ENCODE data around the gene SLC6A8.

SLC6A8 gene

DNA sequence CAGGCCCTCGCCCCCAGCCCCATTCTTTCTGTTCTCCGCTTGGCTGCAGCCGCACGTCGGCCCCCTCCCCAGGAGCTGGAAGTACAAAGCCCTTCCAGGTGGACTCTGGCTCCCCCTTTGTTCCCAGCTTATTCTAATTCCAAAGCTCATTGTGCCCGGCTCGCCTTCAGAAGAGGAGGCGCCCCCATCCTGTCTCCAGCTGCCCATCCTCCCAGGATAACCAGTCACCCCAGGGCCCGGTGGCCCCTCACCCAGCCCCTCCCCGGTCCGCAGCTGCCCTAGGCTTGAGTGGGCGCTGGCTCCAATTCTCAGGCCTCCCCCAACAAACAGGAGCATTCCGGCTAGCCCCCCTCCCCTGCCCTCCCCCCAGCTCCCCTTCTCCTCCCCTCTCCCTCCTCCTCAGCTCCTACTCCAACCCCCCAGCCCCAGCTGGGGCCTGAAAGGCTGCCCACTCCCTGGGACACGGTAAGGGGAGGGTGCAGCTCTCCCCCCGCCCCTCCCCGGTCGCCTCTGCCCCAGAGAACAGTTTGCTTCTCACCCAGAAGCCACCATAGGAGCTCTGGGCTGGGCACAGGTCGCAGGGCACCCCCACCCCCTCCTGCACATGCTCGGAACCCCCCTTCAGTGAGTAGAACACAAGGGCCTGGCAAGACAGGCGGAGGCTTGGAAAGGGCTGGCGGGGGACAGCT is 3.1 kb upstream of the SLC6A8 start:
- DNase-seq (ENCODE audit: extremely low spot score), result no peak
- TF ChIP-seq CTBP1 (IDR thresholded peaks at IDR 0.05; ENCODE audit: borderline replicate concordance) (no peak), FOXK2 (IDR thresholded peaks at IDR 0.05) (no peak), BHLHE40 (IDR thresholded peaks at IDR 0.05; ENCODE audit: borderline replicate concordance) (no peak), ARNT (IDR thresholded peaks at IDR 0.05) (no peak), SUZ12 (IDR thresholded peaks at IDR 0.05) (no peak), L3MBTL2 (conservative IDR thresholded peaks at IDR 0.05) (no peak), HDGF (IDR thresholded peaks at IDR 0.05; ENCODE audit: borderline replicate concordance) (no peak), SP1 (IDR thresholded peaks at IDR 0.05) (no peak), ZNF384 (IDR thresholded peaks at IDR 0.05) (no peak)
- TF ChIP-seq, protein P1, sequence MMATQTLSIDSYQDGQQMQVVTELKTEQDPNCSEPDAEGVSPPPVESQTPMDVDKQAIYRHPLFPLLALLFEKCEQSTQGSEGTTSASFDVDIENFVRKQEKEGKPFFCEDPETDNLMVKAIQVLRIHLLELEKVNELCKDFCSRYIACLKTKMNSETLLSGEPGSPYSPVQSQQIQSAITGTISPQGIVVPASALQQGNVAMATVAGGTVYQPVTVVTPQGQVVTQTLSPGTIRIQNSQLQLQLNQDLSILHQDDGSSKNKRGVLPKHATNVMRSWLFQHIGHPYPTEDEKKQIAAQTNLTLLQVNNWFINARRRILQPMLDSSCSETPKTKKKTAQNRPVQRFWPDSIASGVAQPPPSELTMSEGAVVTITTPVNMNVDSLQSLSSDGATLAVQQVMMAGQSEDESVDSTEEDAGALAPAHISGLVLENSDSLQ (IDR thresholded peaks at IDR 0.05), result no peak
- CTCF ChIA-PET, result interaction anchor here (0.7 to 2.4 kb wide), 4 partner anchors 16 to 454 kb away, joined by 3 to 13 read pairs (median 8); no protein-coding TSS in a partner anchor
- POLR2A ChIA-PET, result no interaction called here

DNA sequence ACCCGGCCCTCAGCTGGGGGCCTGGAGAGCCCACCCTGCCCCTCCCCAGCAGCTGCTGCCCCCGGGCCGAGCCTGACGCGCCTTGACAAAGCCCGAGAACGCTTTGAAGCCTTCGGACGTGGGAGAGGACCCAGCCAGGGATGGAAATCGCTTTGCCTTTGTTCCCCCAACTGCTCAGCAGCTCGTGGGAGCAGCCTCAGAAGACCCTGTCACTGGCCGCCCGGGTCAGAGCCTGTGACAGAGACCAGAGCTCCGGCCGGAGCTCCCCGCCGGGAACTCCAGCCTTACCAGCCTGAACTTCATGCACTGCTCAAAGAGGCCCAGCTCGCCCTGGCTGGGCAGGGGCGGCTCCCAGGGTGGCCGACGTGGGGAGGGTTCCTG is 2.6 kb upstream of the SLC6A8 start:
- CTCF ChIA-PET, result interaction anchor here (2.3 to 2.4 kb wide), 2 partner anchors 16 to 23 kb away, joined by 11 to 13 read pairs; no protein-coding TSS in a partner anchor
- POLR2A ChIA-PET, result no interaction called here
- TF ChIP-seq ARNT (IDR thresholded peaks at IDR 0.05) (no peak), SP1 (IDR thresholded peaks at IDR 0.05) (no peak), FOXA1 (IDR thresholded peaks at IDR 0.05) (no peak), SUZ12 (IDR thresholded peaks at IDR 0.05) (no peak), HDGF (IDR thresholded peaks at IDR 0.05; ENCODE audit: borderline replicate concordance) (no peak), ZNF384 (IDR thresholded peaks at IDR 0.05) (no peak), FOXM1 (IDR thresholded peaks at IDR 0.05; ENCODE audit: borderline replicate concordance) (no peak), LEF1 (IDR thresholded peaks at IDR 0.05; ENCODE audit: borderline replicate concordance) (no peak), FOXK2 (IDR thresholded peaks at IDR 0.05) (no peak), BHLHE40 (IDR thresholded peaks at IDR 0.05; ENCODE audit: borderline replicate concordance) (no peak), CTBP1 (IDR thresholded peaks at IDR 0.05; ENCODE audit: borderline replicate concordance) (no peak), TARDBP (IDR thresholded peaks at IDR 0.05) (no peak)
- TF ChIP-seq, protein P1 (IDR thresholded peaks at IDR 0.05), result no peak
- no peak for DNase-seq (ENCODE audit: extremely low spot score)

DNA sequence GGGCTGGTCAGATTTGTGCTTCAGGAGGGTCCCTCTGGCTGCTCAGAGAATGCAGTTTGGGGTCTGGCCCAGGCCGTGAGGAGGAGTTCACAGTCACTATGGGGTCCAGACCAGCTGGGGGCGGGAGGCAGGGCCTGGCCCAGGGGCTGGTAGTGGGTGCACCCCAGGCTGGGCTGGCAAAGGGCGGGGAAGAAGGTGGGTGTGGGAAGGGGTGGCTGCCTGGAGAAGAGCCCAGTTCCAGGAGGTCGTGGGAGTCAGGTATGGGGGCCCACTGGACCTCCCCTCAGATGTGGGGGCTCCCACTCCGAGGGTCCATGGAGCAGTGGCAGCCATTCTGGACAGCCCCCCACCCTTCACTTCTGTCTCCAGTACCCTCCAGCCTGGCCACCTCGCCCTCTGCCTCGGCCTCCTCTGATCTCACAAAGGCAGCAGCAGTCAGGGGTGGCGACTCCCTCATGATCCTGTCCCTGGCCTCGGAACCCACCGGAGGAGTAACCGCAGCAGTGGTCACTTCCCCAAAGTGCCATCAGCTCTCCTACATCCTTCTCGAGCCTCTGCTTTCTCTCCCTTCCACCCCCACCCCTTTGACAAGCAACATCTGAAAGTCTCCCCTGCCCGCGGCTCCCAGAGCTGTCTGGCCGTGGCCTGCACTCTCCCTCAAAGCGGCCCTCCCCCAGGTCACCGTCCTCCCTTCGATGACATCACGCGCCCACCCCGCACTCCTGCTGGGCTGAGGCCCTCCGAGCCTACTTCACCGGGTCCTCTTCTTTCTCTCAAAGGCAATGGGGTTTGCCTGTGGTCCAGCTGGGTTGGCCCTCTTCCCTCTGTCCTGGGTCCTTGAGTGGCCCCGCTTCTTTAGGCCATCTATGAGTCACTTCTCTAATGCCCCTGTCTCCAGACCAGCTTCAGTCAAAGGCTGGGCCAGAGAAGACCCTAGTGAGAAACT is 1.7 kb upstream of the SLC6A8 start:
- DNase-seq (ENCODE audit: extremely low spot score), result no peak
- ChIA-PET CTCF (interaction anchor here (0.6 to 2.4 kb wide), 5 partner anchors 17 to 719 kb away, joined by 3 to 16 read pairs (median 7); no protein-coding TSS in a partner anchor), POLR2A (no interaction called here)
- TF ChIP-seq FOXA1 (IDR thresholded peaks at IDR 0.05), result no peak

GRCh38 chrX:153686711-153687110 is 1.0 kb upstream of the SLC6A8 start:
- ChIA-PET POLR2A (no interaction called here), CTCF (interaction anchor here (0.6 to 1.8 kb wide), 4 partner anchors 17 to 719 kb away, joined by 3 to 16 read pairs (median 5); no protein-coding TSS in a partner anchor)
- TF ChIP-seq BHLHE40 (IDR thresholded peaks at IDR 0.05; ENCODE audit: borderline replicate concordance), result no peak
- no peak for TF ChIP-seq CTBP1 (IDR thresholded peaks at IDR 0.05; ENCODE audit: borderline replicate concordance)
- TF ChIP-seq SUZ12 (IDR thresholded peaks at IDR 0.05), result no peak
- no peak for TF ChIP-seq LEF1 (IDR thresholded peaks at IDR 0.05; ENCODE audit: borderline replicate concordance)
- no peak for TF ChIP-seq ZNF384 (IDR thresholded peaks at IDR 0.05)
- no peak for TF ChIP-seq FOXA1 (IDR thresholded peaks at IDR 0.05)
- TF ChIP-seq ARNT (IDR thresholded peaks at IDR 0.05), result no peak
- TF ChIP-seq NFRKB (IDR thresholded peaks at IDR 0.05), result no peak
- TF ChIP-seq, protein P1 (IDR thresholded peaks at IDR 0.05), result no peak
- no peak for TF ChIP-seq TARDBP (IDR thresholded peaks at IDR 0.05)
- no peak for TF ChIP-seq L3MBTL2 (conservative IDR thresholded peaks at IDR 0.05)
- no peak for TF ChIP-seq HDGF (IDR thresholded peaks at IDR 0.05; ENCODE audit: borderline replicate concordance)
- no peak for TF ChIP-seq SP1 (IDR thresholded peaks at IDR 0.05)
- TF ChIP-seq ELF4 (IDR thresholded peaks at IDR 0.05), result no peak
- no peak for TF ChIP-seq FOXM1 (IDR thresholded peaks at IDR 0.05; ENCODE audit: borderline replicate concordance)
- DNase-seq (ENCODE audit: extremely low spot score), result no peak

DNA sequence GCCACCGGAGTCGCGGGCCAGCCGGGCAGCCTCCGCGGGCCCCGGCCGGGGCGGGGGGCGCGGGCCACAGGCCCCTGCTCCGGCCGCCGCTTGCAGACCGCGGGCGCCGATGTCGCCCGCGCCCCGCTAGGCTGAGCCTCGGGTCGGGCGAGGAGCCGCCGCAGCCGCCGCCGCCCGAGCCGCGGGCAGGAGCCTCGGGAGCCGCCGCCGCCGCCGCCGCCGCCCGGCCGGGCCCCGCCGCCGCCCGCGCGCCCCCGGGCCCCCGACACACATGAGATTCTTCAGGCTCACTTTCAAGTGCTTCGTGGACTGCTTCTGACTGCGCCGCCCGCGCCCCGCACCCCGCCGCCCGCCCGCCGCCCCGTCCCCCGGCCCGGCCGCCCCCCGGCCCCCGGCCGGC is 345 bp downstream of the SLC6A8 start:
- CTCF ChIA-PET, result interaction anchor here (0.7 to 1.7 kb wide), 5 partner anchors 11 to 83 kb away, joined by 3 to 7 read pairs (median 4); no protein-coding TSS in a partner anchor
- POLR2A ChIA-PET, result no interaction called here
- TF ChIP-seq L3MBTL2 (conservative IDR thresholded peaks at IDR 0.05) (no peak), CTBP1 (IDR thresholded peaks at IDR 0.05; ENCODE audit: borderline replicate concordance) (no peak), FOXA1 (IDR thresholded peaks at IDR 0.05) (no peak), ELF4 (IDR thresholded peaks at IDR 0.05) (no peak), ARNT (IDR thresholded peaks at IDR 0.05) (no peak), HDGF (IDR thresholded peaks at IDR 0.05; ENCODE audit: borderline replicate concordance) (no peak), ZNF384 (IDR thresholded peaks at IDR 0.05) (no peak)
- TF ChIP-seq, protein P1 (IDR thresholded peaks at IDR 0.05), result no peak
- DNase-seq (ENCODE audit: extremely low spot score), result no peak

Measured in HEK293T (cell line).